GM12891 (cell line): ENCODE measurements around the gene MAGEC1. TPM values are rescaled to one million over a fixed set of nuclear protein-coding genes. Genes with fewer than 3 reads are reported as not detected.
"Not testable (repeated sequence)": the region's sequence is repeated elsewhere in the genome, so short reads cannot be mapped to it uniquely, and the experiment has no call there.

Source experiments
- DNase-seq: peaks from one replicate; pipeline ENCODE4 v3.0.0; 2011; ENCODE audit warnings: low spot score; ENCODE audit not compliant: insufficient read length
- FAIRE-seq: peaks from 2 replicates; lab custom pipeline; 2011; peaks lifted over from hg19 to GRCh38; lab: Jason Lieb, UNC
- PAX5 ChIP-seq: IDR thresholded peaks from 2 replicates; pipeline ENCODE4 v1.6.1; 2011; ENCODE audit warnings: low read length, moderate library complexity, mild to moderate bottlenecking; ENCODE audit not compliant: insufficient read depth, severe bottlenecking
- POLR2A ChIP-seq: IDR thresholded peaks from 2 replicates; pipeline ENCODE4 v1.6.1; 2011; ENCODE audit warnings: low read depth, low read length, control low read depth
- POLR2AphosphoS5 ChIP-seq: IDR thresholded peaks from 2 replicates; pipeline ENCODE4 v1.6.1; 2011; ENCODE audit warnings: low read depth, low read length, control low read depth
- POU2F2 ChIP-seq: IDR thresholded peaks from 2 replicates; pipeline ENCODE4 v1.6.1; 2011; ENCODE audit warnings: low read depth, mild to moderate bottlenecking, control low read depth, low read length, moderate library complexity
- SPI1 ChIP-seq: IDR thresholded peaks from 2 replicates; pipeline ENCODE4 v1.6.1; 2011; ENCODE audit warnings: low read depth, low read length, control low read depth
- TAF1 ChIP-seq: IDR thresholded peaks from 2 replicates; pipeline ENCODE4 v1.6.1; 2011; ENCODE audit warnings: low read depth, low read length, control low read depth
- polyA plus RNA-seq: library from polyadenylated mRNA; unstranded; fragments of >200 nt; gene quantifications from one replicate; pipeline ENCODE4 v1.2.1, GENCODE V29; 2012; ENCODE audit warnings: low read depth, missing spikeins, inconsistent platforms; ENCODE audit not compliant: missing spikeins

MAGEC1 gene
- not detected for polyA plus RNA-seq

GRCh38 chrX:141903400-141904155 is at the start of gene MAGEC1:
TSS of gene MAGEC1 (plus strand) at chrX:141903894. CDS start at chrX:141905073, 1,179 bp downstream.
- DNase-seq (no peak), FAIRE-seq (no peak)
- TF ChIP-seq TAF1 = no peak
- TF ChIP-seq POU2F2 = no peak
- no peak for TF ChIP-seq POLR2A
- TF ChIP-seq PAX5 = no peak
- TF ChIP-seq POLR2AphosphoS5 = no peak
- TF ChIP-seq SPI1 = no peak

- TF ChIP-seq TAF1 (no peak), POLR2AphosphoS5 (no peak), SPI1 (no peak), PAX5 (no peak), POLR2A (no peak)
- DNase-seq (no peak), FAIRE-seq (no peak)
Observed at GRCh38 chrX:141857479-141857878, 46.2 kb upstream of the MAGEC1 start.

- FAIRE-seq (no peak), DNase-seq (no peak)
- TF ChIP-seq SPI1 (no peak), POLR2AphosphoS5 (no peak), POU2F2 (no peak), TAF1 (no peak), PAX5 (no peak), POLR2A (no peak)
Observed at GRCh38 chrX:141879616-141880015, 24.1 kb upstream of the MAGEC1 start.

- not testable (repeated sequence) for FAIRE-seq, DNase-seq
Observed at GRCh38 chrX:141888811-141889210, 14.9 kb upstream of the MAGEC1 start.

GRCh38 chrX:141894733-141895132 is 9.0 kb upstream of the MAGEC1 start:
- no peak for FAIRE-seq
- DNase-seq = no peak
- no peak for TF ChIP-seq POU2F2
- no peak for TF ChIP-seq SPI1
- TF ChIP-seq POLR2A = no peak
- TF ChIP-seq POLR2AphosphoS5 = no peak
- no peak for TF ChIP-seq TAF1
- no peak for TF ChIP-seq PAX5

GRCh38 chrX:141897690-141898089 is 6.0 kb upstream of the MAGEC1 start:
- no peak for FAIRE-seq
- no peak for DNase-seq
- no peak for TF ChIP-seq PAX5
- no peak for TF ChIP-seq SPI1
- no peak for TF ChIP-seq POLR2A
- no peak for TF ChIP-seq POU2F2
- TF ChIP-seq TAF1 = no peak
- TF ChIP-seq POLR2AphosphoS5 = no peak

GRCh38 chrX:141902366-141902765 is 1.3 kb upstream of the MAGEC1 start:
- FAIRE-seq = no peak
- no peak for DNase-seq
- TF ChIP-seq POLR2A (no peak), POU2F2 (no peak), POLR2AphosphoS5 (no peak), SPI1 (no peak), TAF1 (no peak), PAX5 (no peak)

GRCh38 chrX:141904262-141904661 is 568 bp downstream of the MAGEC1 start:
- DNase-seq (no peak), FAIRE-seq (no peak)
- TF ChIP-seq SPI1 (no peak), PAX5 (no peak), POU2F2 (no peak), POLR2A (no peak), TAF1 (no peak), POLR2AphosphoS5 (no peak)

- FAIRE-seq (no peak), DNase-seq (no peak)
- TF ChIP-seq POU2F2 (no peak), SPI1 (no peak), PAX5 (no peak), TAF1 (no peak), POLR2A (no peak), POLR2AphosphoS5 (no peak)
Observed at GRCh38 chrX:141917801-141918200, 14.1 kb downstream of the MAGEC1 start.

- TF ChIP-seq TAF1 = no peak
- TF ChIP-seq PAX5 = no peak
- no peak for TF ChIP-seq POLR2A
- no peak for TF ChIP-seq SPI1
- TF ChIP-seq POLR2AphosphoS5 = no peak
- no peak for TF ChIP-seq POU2F2
- no peak for DNase-seq
- no peak for FAIRE-seq
Observed at GRCh38 chrX:141924293-141924692, 20.6 kb downstream of the MAGEC1 start.

- no peak for FAIRE-seq
- no peak for DNase-seq
- TF ChIP-seq POU2F2 = no peak
- TF ChIP-seq TAF1 = no peak
- TF ChIP-seq POLR2A = no peak
- no peak for TF ChIP-seq POLR2AphosphoS5
- TF ChIP-seq SPI1 = no peak
Observed at GRCh38 chrX:141928432-141928831, 24.7 kb downstream of the MAGEC1 start.
